ENCODE results near the gene SSC5D. TPM values are rescaled to one million over a fixed set of nuclear protein-coding genes. Genes with fewer than 3 reads are reported as not detected.

Gene SSC5D
- total RNA-seq, 1 donor = 77.4 TPM

GRCh38 chr19:55449469-55449868 is 38.8 kb upstream of the SSC5D start:
- TF ChIP-seq CTCF (IDR thresholded peaks at IDR 0.05; ENCODE audit: extremely low read depth, low read depth, low read length) = no peak
- H3K79me2 ChIP-seq (ENCODE audit: insufficient read depth, low read length) = no peaks in the 10 kb centered on the region
- peaks cover 16% of the 10 kb centered on the region for H4K20me1 ChIP-seq (ENCODE audit: insufficient read depth, low read length)
- no peaks in the 10 kb centered on the region for H3K36me3 ChIP-seq (ENCODE audit: insufficient read depth, low read length)
- no peak overlapping the region for H2AFZ ChIP-seq (ENCODE audit: low read length)
- H3K4me3 ChIP-seq (ENCODE audit: insufficient read depth, low read length) = no peak overlapping the region
- DNase-seq (ENCODE audit: insufficient read length, low spot score, missing footprints) = no peak
- no peak overlapping the region for H3K4me2 ChIP-seq (ENCODE audit: insufficient read depth, low read length)
- H3K4me1 ChIP-seq (ENCODE audit: insufficient read depth, low read length) = no peaks in the 10 kb centered on the region
- H3K9me3 ChIP-seq (ENCODE audit: low read depth, low read length) = no peaks in the 10 kb centered on the region
- H3K27ac ChIP-seq (ENCODE audit: low read depth, low read length) = no peak overlapping the region
- H3K27me3 ChIP-seq (ENCODE audit: insufficient read depth, low read length) = peaks cover 59% of the 10 kb centered on the region

- Histone ChIP-seq H4K20me1 (ENCODE audit: insufficient read depth, low read length) (peaks cover 25% of the 10 kb centered on the region), H3K27me3 (ENCODE audit: insufficient read depth, low read length) (peaks cover 43% of the 10 kb centered on the region), H2AFZ (ENCODE audit: low read length) (no peak overlapping the region), H3K4me1 (ENCODE audit: insufficient read depth, low read length) (no peaks in the 10 kb centered on the region), H3K79me2 (ENCODE audit: insufficient read depth, low read length) (no peaks in the 10 kb centered on the region), H3K9me3 (ENCODE audit: low read depth, low read length) (no peaks in the 10 kb centered on the region), H3K27ac (ENCODE audit: low read depth, low read length) (no peak overlapping the region), H3K4me3 (ENCODE audit: insufficient read depth, low read length) (no peak overlapping the region), H3K36me3 (ENCODE audit: insufficient read depth, low read length) (no peaks in the 10 kb centered on the region), H3K4me2 (ENCODE audit: insufficient read depth, low read length) (no peak overlapping the region)
- DNase-seq (ENCODE audit: insufficient read length, low spot score, missing footprints) = no peak
- TF ChIP-seq CTCF (IDR thresholded peaks at IDR 0.05; ENCODE audit: extremely low read depth, low read depth, low read length) = no peak
These were observed 36.9 kb upstream of the SSC5D start for GRCh38 chr19:55451163-55451964.

GRCh38 chr19:55451965-55452748 is 36.1 kb upstream of the SSC5D start:
- Histone ChIP-seq H3K79me2 (ENCODE audit: insufficient read depth, low read length) (no peaks in the 10 kb centered on the region), H4K20me1 (ENCODE audit: insufficient read depth, low read length) (peaks cover 28% of the 10 kb centered on the region), H3K36me3 (ENCODE audit: insufficient read depth, low read length) (no peaks in the 10 kb centered on the region), H3K27ac (ENCODE audit: low read depth, low read length) (no peak overlapping the region), H3K4me3 (ENCODE audit: insufficient read depth, low read length) (no peak overlapping the region), H3K9me3 (ENCODE audit: low read depth, low read length) (no peaks in the 10 kb centered on the region), H2AFZ (ENCODE audit: low read length) (no peak overlapping the region), H3K4me1 (ENCODE audit: insufficient read depth, low read length) (no peaks in the 10 kb centered on the region), H3K27me3 (ENCODE audit: insufficient read depth, low read length) (peaks cover 42% of the 10 kb centered on the region), H3K4me2 (ENCODE audit: insufficient read depth, low read length) (no peak overlapping the region)
- no peak for DNase-seq (ENCODE audit: insufficient read length, low spot score, missing footprints)
- TF ChIP-seq CTCF (IDR thresholded peaks at IDR 0.05; ENCODE audit: extremely low read depth, low read depth, low read length) = no peak

- peak; percentile 98 for DNase-seq (ENCODE audit: insufficient read length, low spot score, missing footprints)
- no peak overlapping the region for H3K4me2 ChIP-seq (ENCODE audit: insufficient read depth, low read length)
- H3K36me3 ChIP-seq (ENCODE audit: insufficient read depth, low read length) = no peaks in the 10 kb centered on the region
- peaks cover 35% of the 10 kb centered on the region for H3K27me3 ChIP-seq (ENCODE audit: insufficient read depth, low read length)
- no peak overlapping the region for H3K4me3 ChIP-seq (ENCODE audit: insufficient read depth, low read length)
- H3K9me3 ChIP-seq (ENCODE audit: low read depth, low read length) = no peaks in the 10 kb centered on the region
- no peak overlapping the region for H2AFZ ChIP-seq (ENCODE audit: low read length)
- no peaks in the 10 kb centered on the region for H3K4me1 ChIP-seq (ENCODE audit: insufficient read depth, low read length)
- peaks cover 28% of the 10 kb centered on the region for H4K20me1 ChIP-seq (ENCODE audit: insufficient read depth, low read length)
- TF ChIP-seq CTCF (IDR thresholded peaks at IDR 0.05; ENCODE audit: extremely low read depth, low read depth, low read length) = no peak
- no peaks in the 10 kb centered on the region for H3K79me2 ChIP-seq (ENCODE audit: insufficient read depth, low read length)
- H3K27ac ChIP-seq (ENCODE audit: low read depth, low read length) = no peak overlapping the region
These were observed 35.4 kb upstream of the SSC5D start for GRCh38 chr19:55452749-55453346.

Measured in osteoblast (primary cell).